NB4 (cell line): ENCODE data around the gene NCOA6.
A peak's percentile ranks its signal among the peaks of the same experiment; 100 is the strongest.

ENCODE experiments used
- CTCF ChIP-seq: IDR thresholded peaks from one replicate; pipeline ENCODE4 v1.5.1; 2012; ENCODE audit warnings: low read depth, low read length
- MYC ChIP-seq: IDR thresholded peaks from 2 replicates; pipeline ENCODE4 v1.6.1; 2011; ENCODE audit warnings: low read depth, low read length
- POLR2A ChIP-seq: IDR thresholded peaks from 2 replicates; pipeline ENCODE4 v1.6.1; 2011; ENCODE audit warnings: mild to moderate bottlenecking; ENCODE audit not compliant: insufficient read length; ENCODE audit errors: extremely low read depth

- no peak for TF ChIP-seq MYC
- TF ChIP-seq CTCF = peak; percentile 92
- TF ChIP-seq POLR2A = no peak
Measured at GRCh38 chr20:34874094-34874654, 48.7 kb upstream of the NCOA6 start.
